H9 (cell line): ENCODE results near the gene METTL18. TPM values are rescaled to one million over a fixed set of nuclear protein-coding genes. Genes with fewer than 3 reads are reported as not detected.

ENCODE experiments used
- DNase-seq: peaks from one replicate; pipeline ENCODE4 v3.0.0-alpha.2; 2017
- H2AFZ ChIP-seq: one replicate; pipeline ENCODE4 v1.6.1; 2013; ENCODE audit warnings: mild to moderate bottlenecking, low read length, control low read depth, moderate library complexity
- H2AK5ac ChIP-seq: 2 replicates; pipeline ENCODE4 v1.6.1; 2013; ENCODE audit warnings: low read length, control low read depth, mixed read lengths; ENCODE audit not compliant: insufficient read length
- H2BK120ac ChIP-seq: one replicate; pipeline ENCODE4 v1.6.1; 2013; ENCODE audit warnings: low read depth, mild to moderate bottlenecking, low read length, control low read depth, inconsistent platforms; ENCODE audit not compliant: poor library complexity, severe bottlenecking
- H2BK12ac ChIP-seq: 2 replicates; pipeline ENCODE4 v1.6.1; 2013; ENCODE audit warnings: low read length, control low read depth, mixed read lengths, low read depth; ENCODE audit not compliant: insufficient read length
- H2BK15ac ChIP-seq: 2 replicates; pipeline ENCODE4 v1.6.1; 2013; ENCODE audit warnings: low read depth, low read length, control low read depth
- H2BK20ac ChIP-seq: one replicate; pipeline ENCODE4 v1.6.1; 2013; ENCODE audit warnings: low read depth, mild to moderate bottlenecking, low read length, control low read depth, inconsistent platforms; ENCODE audit not compliant: poor library complexity, severe bottlenecking
- H2BK5ac ChIP-seq: 2 replicates; pipeline ENCODE4 v1.6.1; 2013; ENCODE audit warnings: low read length, control low read depth, mixed read lengths; ENCODE audit not compliant: insufficient read length
- H3K14ac ChIP-seq: 2 replicates; pipeline ENCODE4 v1.6.1; 2013; ENCODE audit warnings: low read length, control low read depth; ENCODE audit not compliant: insufficient read depth
- H3K18ac ChIP-seq: 2 replicates; pipeline ENCODE4 v1.6.1; 2013; ENCODE audit warnings: low read depth, mild to moderate bottlenecking, mixed read lengths, low read length, control low read depth; ENCODE audit not compliant: insufficient read length
- H3K23ac ChIP-seq: 2 replicates; pipeline ENCODE4 v1.6.1; 2013; ENCODE audit warnings: low read length, control low read depth, mixed read lengths, low read depth; ENCODE audit not compliant: insufficient read length
- H3K23me2 ChIP-seq: 2 replicates; pipeline ENCODE4 v1.6.1; 2013; ENCODE audit warnings: low read depth, mild to moderate bottlenecking, mixed read lengths, low read length, control low read depth; ENCODE audit not compliant: insufficient read length, poor library complexity, severe bottlenecking
- H3K27ac ChIP-seq: 2 replicates; pipeline ENCODE4 v1.5.1; 2013; ENCODE audit warnings: low read length, control low read depth, mixed read lengths, low read depth; ENCODE audit not compliant: insufficient read length
- H3K27me3 ChIP-seq: 2 replicates; pipeline ENCODE4 v1.6.1; 2013; ENCODE audit warnings: low read length, control low read depth, inconsistent platforms; ENCODE audit not compliant: insufficient read depth
- H3K4ac ChIP-seq: 2 replicates; pipeline ENCODE4 v1.6.1; 2013; ENCODE audit warnings: low read depth, mild to moderate bottlenecking, control low read depth, inconsistent platforms, low read length, moderate library complexity
- H3K4me1 ChIP-seq: 2 replicates; pipeline ENCODE4 v1.6.1; 2013; ENCODE audit warnings: low read length, control low read depth, inconsistent platforms; ENCODE audit not compliant: insufficient read depth
- H3K4me2 ChIP-seq: 2 replicates; pipeline ENCODE4 v1.6.1; 2013; ENCODE audit warnings: low read length, control low read depth, mixed read lengths; ENCODE audit not compliant: insufficient read length, insufficient read depth
- H3K56ac ChIP-seq: 2 replicates; pipeline ENCODE4 v1.6.1; 2013; ENCODE audit warnings: low read depth, mild to moderate bottlenecking, mixed read lengths, low read length, control low read depth; ENCODE audit not compliant: insufficient read length
- H3K79me1 ChIP-seq: 2 replicates; pipeline ENCODE4 v1.6.1; 2013; ENCODE audit warnings: low read depth, mild to moderate bottlenecking, moderate library complexity, low read length, control low read depth, inconsistent platforms; ENCODE audit not compliant: insufficient read depth, poor library complexity, severe bottlenecking
- H3K79me2 ChIP-seq: 2 replicates; pipeline ENCODE4 v1.6.1; 2013; ENCODE audit warnings: low read length, control low read depth, inconsistent platforms; ENCODE audit not compliant: insufficient read depth
- H3K9ac ChIP-seq: 2 replicates; pipeline ENCODE4 v1.6.1; 2013; ENCODE audit warnings: low read length, control low read depth, mixed read lengths; ENCODE audit not compliant: insufficient read length; ENCODE audit errors: extremely low read depth
- H3K9me3 ChIP-seq: one replicate; pipeline ENCODE4 v1.6.1; 2013; ENCODE audit warnings: low read depth, low read length, inconsistent platforms; ENCODE audit not compliant: control insufficient read depth
- H3T11ph ChIP-seq: one replicate; pipeline ENCODE4 v1.6.1; 2013; ENCODE audit warnings: mild to moderate bottlenecking, low read length, control low read depth, inconsistent platforms
- H4K20me1 ChIP-seq: one replicate; pipeline ENCODE4 v1.6.1; 2013; ENCODE audit not compliant: control insufficient read depth, insufficient read length, insufficient read depth
- H4K5ac ChIP-seq: 2 replicates; pipeline ENCODE4 v1.6.1; 2013; ENCODE audit warnings: low read depth, mild to moderate bottlenecking, mixed read lengths, low read length, control low read depth; ENCODE audit not compliant: insufficient read length
- H4K8ac ChIP-seq: replicated peaks from 2 replicates; pipeline ENCODE4 v1.6.1; 2013; ENCODE audit warnings: low read length, control low read depth, mixed read lengths, low read depth; ENCODE audit not compliant: insufficient read length
- H4K91ac ChIP-seq: 2 replicates; pipeline ENCODE4 v1.6.1; 2013; ENCODE audit warnings: low read depth, mild to moderate bottlenecking, moderate library complexity, mixed read lengths, low read length, control low read depth; ENCODE audit not compliant: insufficient read length
- H3K27ac Mint-ChIP-seq, 3 experiments: 2 replicates in 2 of 3; 3 replicates in 1 of 3; pipeline ENCODE4 v1.8.0; 2020 to 2021; ENCODE audit warnings: mixed read lengths in 3 of 3, mild to moderate bottlenecking in 1 of 3, moderate library complexity in 1 of 3
- H3K27me3 Mint-ChIP-seq: 2 replicates; pipeline ENCODE4 v1.8.0; 2021; ENCODE audit warnings: low read depth, mild to moderate bottlenecking, moderate library complexity, mixed read lengths
- H3K36me3 Mint-ChIP-seq, 3 experiments: 2 replicates in 2 of 3; 3 replicates in 1 of 3; pipeline ENCODE4 v1.8.0; 2020 to 2021; ENCODE audit warnings: low read depth in 3 of 3, mixed read lengths in 3 of 3; ENCODE audit not compliant: insufficient read depth in 1 of 3
- H3K4me1 Mint-ChIP-seq, 2 experiments: 2 replicates each; pipeline ENCODE4 v1.8.0; 2020; ENCODE audit warnings: mixed read lengths in 2 of 2
- H3K4me3 Mint-ChIP-seq, 2 experiments: 2 replicates in 1 of 2; 3 replicates in 1 of 2; pipeline ENCODE4 v1.8.0; 2020 to 2021; ENCODE audit warnings: mild to moderate bottlenecking in 2 of 2, mixed read lengths in 2 of 2, moderate library complexity in 1 of 2
- H3K9me3 Mint-ChIP-seq, 2 experiments: 2 replicates in 1 of 2; 3 replicates in 1 of 2; pipeline ENCODE4 v1.8.0; 2020; ENCODE audit warnings: mild to moderate bottlenecking in 2 of 2, mixed read lengths in 2 of 2, moderate library complexity in 1 of 2
- WGBS: extraction: QIAGEN DNeasy Blood & Tissue Kit; methylation state at CpG from one replicate; pipeline ENCODE4 v1.1.7; 2013; ENCODE audit warnings: missing lambda C conversion rate, low lambda C conversion rate, mixed read lengths; ENCODE audit not compliant: insufficient read length; ENCODE audit errors: extremely low coverage; 5-methylcytosine and 5-hydroxymethylcytosine counted together
- total RNA-seq: library from RNA; stranded (reverse); gene quantifications from 2 replicates; pipeline ENCODE4 v1.2.1, GENCODE V29; 2021
- TF ChIP-seq, protein P1 (sequence below): fragments of 200-600 bp; sonication (generic); conservative IDR thresholded peaks from 3 replicates; pipeline ENCODE4 v1.8.0; 2021; ENCODE audit warnings: antibody characterized with exemption, mild to moderate bottlenecking

Gene METTL18
- total RNA-seq, 1 experiment from 2014 or later = 8.7 TPM

DNA sequence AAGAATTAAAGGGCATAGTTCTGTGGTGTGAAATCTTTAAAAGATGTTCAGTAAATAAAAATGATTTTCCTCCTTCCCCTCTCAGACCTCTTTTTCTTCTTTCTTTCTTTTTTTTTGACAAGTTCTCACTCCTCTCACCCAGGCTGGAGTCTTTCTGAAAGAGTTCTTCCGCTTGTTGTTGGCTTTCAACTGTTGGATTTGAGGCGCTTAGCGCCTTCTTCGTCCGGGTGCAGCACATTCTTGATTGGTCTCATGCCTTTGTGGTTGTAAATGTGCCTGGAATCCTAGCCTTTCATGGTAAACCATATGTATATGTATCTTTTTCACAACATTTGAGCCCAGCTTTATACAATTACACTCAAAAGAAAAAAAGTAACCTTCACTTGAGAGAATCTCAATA is 980 bp upstream of the METTL18 start:
- Histone ChIP-seq H3T11ph (no peak overlapping the region), H3K79me2 (peaks cover 2% of the 10 kb centered on the region; the same call in 1 of the 2 replicates), H3K23me2 (peaks cover 14% of the 10 kb centered on the region), H3K4ac (no peak overlapping the region), H2BK120ac (no peak overlapping the region), H3K9me3 (peaks cover 2% of the 10 kb centered on the region), H3K14ac (no peak overlapping the region), H2BK20ac (no peak overlapping the region), H3K23ac (no peak overlapping the region), H2BK12ac (no peak overlapping the region), H3K18ac (no peak overlapping the region), H2BK15ac (no peak overlapping the region), H3K79me1 (no peaks in the 10 kb centered on the region), H3K4me2 (peak overlapping the region; percentile 79), H2AFZ (no peak overlapping the region), H2AK5ac (no peak overlapping the region), H4K5ac (no peak overlapping the region), H3K4me1 (no peaks in the 10 kb centered on the region), H3K27ac (no peak overlapping the region), H3K56ac (no peak overlapping the region), H3K27me3 (no peaks in the 10 kb centered on the region), H2BK5ac (no peak overlapping the region), H4K20me1 (no peaks in the 10 kb centered on the region), H4K8ac (no peak overlapping the region), H4K91ac (no peak overlapping the region), H3K9ac (peak overlapping the region; percentile 66)
- peak overlapping the region; percentile 99 for H3K4me3 Mint-ChIP-seq
- peaks cover 1 to 38% (median 25%) of the 10 kb centered on the region in 3 experiments; a peak in 6 of 7 replicates for H3K36me3 Mint-ChIP-seq
- no peak for DNase-seq
- H3K9me3 Mint-ChIP-seq = no peaks in the 10 kb centered on the region; a peak in 2 of 5 replicates
- peak overlapping the region; percentile 35 to 100 (median 100); a peak in 6 of 7 replicates for H3K27ac Mint-ChIP-seq
- no CpG with 5 or more reads among the region's 5 CpGs for WGBS
- H3K4me1 Mint-ChIP-seq = peaks cover 26 to 31% of the 10 kb centered on the region in 2 experiments
- no peaks in the 10 kb centered on the region for H3K27me3 Mint-ChIP-seq
- TF ChIP-seq, protein P1, sequence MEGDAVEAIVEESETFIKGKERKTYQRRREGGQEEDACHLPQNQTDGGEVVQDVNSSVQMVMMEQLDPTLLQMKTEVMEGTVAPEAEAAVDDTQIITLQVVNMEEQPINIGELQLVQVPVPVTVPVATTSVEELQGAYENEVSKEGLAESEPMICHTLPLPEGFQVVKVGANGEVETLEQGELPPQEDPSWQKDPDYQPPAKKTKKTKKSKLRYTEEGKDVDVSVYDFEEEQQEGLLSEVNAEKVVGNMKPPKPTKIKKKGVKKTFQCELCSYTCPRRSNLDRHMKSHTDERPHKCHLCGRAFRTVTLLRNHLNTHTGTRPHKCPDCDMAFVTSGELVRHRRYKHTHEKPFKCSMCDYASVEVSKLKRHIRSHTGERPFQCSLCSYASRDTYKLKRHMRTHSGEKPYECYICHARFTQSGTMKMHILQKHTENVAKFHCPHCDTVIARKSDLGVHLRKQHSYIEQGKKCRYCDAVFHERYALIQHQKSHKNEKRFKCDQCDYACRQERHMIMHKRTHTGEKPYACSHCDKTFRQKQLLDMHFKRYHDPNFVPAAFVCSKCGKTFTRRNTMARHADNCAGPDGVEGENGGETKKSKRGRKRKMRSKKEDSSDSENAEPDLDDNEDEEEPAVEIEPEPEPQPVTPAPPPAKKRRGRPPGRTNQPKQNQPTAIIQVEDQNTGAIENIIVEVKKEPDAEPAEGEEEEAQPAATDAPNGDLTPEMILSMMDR = no peak
